Hematopoietic multipotent progenitor cell treated with erythropoietin and hydrocortisone succinate and interleukin-3 and kit ligand, for 4 days (in vitro differentiated cells): ENCODE results near the gene SMCO4.
"Not testable (repeated sequence)": the region's sequence is repeated elsewhere in the genome, so short reads cannot be mapped to it uniquely, and the experiment has no call there.

Experiments used
- DNase-seq: peaks from one replicate; pipeline ENCODE4 v3.0.0-alpha.2; 2015

Gene SMCO4

DNA sequence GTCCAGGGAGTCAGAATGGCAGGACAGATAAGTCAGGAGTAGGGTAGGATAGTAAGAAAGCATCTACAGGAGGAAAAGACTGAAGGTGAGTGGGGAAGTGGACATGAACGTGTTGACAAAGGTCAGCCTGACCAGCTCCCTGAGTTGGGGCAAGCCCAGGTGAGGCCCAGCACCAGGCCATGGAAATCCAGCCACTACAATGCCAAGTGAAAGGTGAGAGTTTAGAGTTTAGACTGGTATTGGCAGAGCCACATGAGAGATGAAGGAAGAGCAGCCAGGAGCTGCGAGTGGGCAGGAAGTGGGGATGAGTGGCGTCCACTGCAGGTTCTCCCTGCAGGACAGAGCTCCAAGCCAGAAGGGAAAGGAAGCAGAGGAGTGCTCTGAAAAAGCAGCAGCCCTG, 16.5 kb upstream of the SMCO4 start:
- DNase-seq = no peak

DNA sequence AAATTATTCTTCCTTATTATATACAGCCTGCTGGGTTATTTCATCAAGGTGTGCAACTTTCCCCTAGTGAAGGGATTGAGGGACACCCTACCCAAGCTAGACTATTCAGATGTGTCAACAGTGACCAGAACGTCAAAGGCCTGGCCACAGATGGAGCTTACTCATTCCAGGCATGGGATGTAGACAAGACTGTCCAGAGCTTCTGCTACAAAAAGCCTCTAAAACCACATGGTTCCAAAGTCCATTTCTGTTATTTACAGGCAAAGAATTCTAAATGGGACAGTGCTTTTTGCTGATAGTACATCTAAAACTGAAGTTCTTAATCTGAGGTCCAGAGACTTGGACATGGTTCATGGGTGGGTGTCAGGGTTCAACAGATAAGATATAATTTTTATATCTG, 9.7 kb upstream of the SMCO4 start:
- no peak for DNase-seq

DNA sequence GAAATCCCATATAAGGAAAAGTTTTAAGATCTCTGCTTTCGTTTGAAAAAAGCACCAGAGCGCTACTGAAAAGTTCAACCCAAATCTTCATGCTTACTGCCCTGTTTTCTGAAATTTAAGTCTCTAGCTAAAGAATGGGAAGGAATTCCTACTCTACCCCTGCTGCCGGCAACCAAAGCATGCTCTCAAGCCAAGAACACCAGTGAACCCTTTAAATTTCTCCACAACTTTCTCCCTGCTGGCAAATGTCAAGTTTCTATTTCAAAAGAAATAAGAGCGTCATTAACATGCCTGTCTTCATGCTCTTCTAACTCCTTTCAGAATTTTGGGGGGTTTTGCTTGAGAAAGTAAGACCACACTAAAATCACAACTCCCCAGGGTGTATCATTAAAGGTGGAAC, 6.8 kb upstream of the SMCO4 start:
- DNase-seq = no peak

DNA sequence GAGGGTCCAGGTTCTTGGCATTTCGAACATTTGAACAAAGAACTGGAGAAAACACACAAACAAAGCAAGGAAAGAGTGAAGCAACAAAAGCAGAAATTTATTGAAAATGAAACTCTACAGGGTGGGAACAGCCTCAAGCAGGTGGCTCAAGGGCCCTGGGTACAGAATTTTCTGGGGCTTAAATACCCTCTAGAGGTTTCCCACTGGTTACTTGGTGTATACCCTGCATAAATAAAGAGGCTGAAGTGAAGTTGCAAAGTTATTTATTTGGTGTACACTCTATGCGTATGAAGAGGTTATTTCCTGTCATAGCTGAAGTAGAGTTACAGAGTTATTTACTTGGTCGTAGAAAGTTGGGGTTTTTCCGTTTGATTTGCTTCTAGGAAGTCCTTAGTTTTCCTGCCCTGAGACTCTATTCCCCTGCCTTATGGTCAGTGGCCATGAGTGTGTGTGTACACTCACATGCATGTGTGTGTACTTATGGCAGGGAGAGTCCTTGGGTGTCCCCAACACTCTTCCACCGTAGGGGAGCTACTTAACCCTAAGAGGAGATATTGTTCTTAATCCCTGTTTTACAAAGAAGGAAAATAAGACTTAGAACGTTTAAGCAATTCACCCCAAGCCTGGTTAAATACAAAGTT, 5.6 kb upstream of the SMCO4 start:
- DNase-seq = no peak

DNA sequence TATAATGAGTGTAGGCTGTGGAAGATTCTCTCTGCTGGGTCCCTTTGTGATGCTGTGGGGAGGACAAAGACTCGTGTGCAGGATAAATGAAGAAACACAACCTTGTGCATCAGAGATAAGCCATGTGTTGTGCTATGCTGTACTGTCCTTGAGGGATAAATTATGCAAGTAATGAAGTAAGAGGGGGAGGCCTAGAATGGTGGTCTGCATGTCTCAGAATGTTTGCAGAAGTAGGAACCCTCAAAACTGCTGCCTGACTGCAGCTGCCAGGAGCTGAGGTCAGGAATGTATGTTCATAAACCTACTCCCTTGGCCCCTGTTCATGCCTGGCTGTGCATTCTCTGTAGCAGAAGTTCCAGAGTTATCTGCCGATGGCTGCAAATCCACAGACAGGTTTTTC, 4.6 kb upstream of the SMCO4 start:
- DNase-seq = peak; percentile 41

DNA sequence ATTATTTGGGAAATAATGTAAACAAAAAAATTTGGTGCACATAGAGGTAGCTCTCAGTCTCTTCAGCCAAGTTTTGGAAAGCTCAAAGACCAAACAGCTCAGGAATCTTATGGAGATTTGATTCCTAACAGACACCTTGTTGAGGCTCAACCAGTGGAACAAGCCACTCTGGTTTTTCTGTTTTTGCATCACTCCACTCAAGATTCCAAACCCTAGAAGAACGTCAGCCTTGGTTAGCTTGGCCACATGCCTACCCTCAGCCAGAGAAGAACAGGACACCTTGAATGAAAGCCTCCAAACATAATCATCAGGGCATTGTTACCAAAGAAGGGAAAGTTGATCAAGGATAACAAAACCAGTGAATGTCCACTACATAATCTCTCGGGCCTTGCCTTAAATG, 3.8 kb upstream of the SMCO4 start:
- no peak for DNase-seq

DNA sequence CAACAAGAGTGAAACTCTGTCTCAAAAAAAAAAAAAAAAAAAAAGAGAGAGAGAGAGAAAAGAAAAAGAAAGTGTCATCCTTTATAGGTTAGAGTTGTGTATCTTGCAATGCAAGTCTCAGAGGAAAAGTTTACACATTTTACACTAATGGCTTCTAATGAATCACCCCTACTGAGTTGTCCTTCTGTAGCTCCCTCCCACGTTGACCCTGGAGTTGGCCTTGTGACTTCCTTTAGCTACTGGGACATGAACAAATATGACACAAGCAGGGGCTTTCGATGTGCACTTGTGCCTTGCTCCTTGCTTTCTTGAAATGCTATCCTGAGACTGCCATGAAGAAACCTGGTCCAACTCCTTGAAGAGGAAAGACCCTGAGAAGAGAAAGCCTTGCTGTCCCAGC, 2.4 kb upstream of the SMCO4 start:
- no peak for DNase-seq

DNA sequence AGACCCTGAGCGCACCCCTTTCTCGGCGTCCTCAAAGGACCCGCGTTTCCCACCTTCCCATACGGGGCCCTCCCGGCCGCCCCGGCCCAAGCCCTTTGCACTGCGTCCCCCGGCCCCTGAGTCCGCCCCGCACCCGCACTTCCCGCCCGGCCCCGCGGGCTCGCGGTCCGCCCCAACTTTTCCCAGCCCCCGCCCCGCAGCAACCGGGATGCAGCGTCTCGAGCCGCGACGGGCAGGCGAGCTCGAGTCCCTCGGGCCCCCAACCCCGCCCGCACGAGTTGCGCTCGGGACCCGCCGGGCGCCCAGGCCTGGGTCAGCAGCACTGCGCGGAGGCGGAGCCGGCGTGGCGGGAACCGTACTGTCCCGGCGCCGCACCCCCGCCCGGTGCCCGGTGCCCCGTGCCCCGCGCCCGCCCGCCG, 371 bp downstream of the SMCO4 start:
- DNase-seq = no peak

DNA sequence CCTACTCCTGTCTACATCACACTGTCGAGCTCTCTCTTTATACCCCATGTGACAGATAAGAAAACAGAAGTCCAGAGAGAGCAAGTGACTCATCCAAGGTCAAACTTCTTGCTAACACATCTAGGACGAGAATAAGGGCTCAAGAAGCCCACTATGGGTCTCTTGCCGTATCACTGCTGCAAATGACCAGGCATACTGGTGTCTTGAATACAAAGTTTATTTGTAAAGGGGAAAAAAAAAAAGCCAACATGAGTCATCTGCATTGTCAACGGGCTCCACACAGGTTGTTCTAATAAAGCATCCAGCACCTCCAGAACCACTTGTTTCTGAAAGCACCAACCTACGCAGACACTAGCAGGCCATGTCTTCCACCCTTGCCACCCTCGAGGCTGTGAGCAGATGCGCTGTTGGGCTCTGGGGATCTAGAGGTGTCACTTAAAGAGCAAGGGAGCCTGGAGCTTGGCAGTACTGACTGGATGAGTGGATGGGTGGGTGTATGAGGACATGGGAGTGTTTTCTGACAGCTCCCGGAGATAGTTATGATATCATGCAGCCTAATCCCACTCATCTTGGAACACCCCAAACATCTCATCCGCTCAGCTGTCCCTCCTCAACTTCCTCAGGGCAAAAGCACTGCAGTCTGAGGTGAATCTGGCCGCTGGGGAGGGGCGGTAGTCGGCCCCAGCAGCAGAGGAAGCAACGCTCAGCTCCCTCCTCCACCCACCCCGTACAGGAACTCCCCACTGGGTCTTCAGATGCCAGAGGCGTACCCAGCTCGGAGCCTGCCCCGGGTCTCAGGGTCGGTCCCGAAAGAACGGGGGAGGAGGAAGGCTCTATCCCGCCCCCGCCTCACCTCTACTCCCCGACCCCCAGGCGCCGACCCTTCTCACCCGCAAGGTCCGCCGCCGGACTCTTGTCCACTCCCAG, 1.0 kb downstream of the SMCO4 start:
- DNase-seq = peak; percentile 71

DNA sequence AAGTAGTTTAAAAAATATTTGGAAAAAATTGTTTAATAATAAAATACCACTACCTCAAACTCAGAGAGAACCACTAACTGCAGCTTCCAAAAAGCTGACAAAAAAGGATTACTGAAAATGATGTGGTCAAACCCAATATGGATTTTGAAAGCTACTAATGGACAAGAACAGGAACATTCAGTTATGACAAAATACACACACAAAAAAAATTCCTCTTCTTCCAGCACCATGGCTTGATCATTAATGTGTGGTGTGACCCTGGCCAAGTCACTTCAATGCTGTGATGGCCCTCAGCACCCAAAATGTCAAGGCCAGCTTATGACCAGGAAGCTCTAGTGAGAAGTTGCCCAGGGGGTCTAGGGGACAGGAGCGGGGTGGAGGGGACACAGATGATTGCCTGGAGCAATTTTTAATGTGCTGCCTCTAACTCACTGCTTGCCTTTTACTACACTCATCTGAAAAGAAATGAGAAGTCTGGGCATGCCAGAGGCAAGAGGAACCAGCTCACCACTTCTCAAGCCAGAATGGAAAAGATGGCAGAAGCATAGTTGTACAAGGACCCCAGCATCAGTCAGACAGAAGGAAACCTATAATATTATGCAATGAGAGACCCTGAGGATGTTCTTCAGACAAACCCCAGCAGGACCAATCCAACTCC, 2.2 kb downstream of the SMCO4 start:
- no peak for DNase-seq

DNA sequence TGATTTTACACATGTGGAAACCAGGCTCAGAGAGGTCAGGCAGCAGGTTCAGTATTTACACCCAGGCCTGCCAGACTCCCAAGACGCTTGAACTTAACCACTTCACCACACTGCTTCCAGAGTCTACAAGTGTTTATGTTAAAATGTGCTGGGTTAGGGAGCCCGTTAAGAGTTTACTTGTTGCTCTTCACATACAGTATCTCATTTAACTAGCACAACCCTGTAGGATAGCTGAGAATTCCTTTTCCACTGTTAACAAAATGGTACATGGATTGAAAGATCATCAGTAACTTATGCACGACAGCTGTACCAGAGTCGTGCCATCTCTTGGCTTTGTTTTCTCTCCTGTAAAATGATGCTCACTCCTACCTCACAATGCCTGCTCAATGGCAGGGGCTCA, 2.9 kb downstream of the SMCO4 start:
- DNase-seq = no peak

DNA sequence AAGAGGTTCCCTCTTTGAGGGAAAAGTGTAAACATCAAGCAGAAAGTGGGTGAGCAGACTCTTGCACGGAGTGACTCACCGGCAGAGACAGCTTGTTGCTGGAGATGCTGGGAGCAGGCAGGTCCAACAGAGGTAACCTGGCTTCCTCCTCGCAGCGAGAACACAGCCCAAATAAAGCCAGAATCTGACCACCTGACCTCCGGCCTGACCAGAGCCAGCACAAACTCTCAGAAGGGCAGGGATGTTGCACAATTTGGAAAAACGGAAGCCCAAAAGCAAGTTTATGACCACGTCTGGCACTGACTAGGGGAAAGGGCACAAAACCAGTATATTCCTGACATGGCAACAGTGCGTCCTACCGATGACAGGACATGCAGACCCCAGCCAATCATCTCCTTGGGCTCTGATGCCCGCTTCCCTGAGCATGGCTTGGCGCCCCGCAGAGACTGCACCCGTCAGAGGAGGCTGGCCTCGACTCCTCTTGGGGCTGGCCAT, 5.4 kb downstream of the SMCO4 start:
- DNase-seq = peak; percentile 25

DNA sequence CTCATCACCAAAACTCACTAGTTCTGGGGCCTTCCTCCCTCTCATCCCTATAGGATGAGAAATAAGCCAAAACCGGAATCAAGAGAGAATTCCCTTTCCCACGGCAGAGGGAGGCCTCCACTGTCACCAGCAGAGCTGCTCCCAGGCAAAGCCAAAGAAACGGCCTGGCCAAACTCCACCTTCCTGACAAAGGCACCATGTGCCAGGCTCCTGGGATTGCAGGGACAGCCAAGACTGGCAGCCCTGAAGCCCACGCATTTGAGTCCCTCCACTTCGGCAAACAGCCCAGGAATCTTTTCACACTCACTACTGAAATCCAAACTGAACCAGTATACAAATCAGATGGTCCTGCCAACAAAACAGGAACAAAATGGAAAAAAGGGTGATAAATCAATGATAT, 6.1 kb downstream of the SMCO4 start:
- DNase-seq = no peak

DNA sequence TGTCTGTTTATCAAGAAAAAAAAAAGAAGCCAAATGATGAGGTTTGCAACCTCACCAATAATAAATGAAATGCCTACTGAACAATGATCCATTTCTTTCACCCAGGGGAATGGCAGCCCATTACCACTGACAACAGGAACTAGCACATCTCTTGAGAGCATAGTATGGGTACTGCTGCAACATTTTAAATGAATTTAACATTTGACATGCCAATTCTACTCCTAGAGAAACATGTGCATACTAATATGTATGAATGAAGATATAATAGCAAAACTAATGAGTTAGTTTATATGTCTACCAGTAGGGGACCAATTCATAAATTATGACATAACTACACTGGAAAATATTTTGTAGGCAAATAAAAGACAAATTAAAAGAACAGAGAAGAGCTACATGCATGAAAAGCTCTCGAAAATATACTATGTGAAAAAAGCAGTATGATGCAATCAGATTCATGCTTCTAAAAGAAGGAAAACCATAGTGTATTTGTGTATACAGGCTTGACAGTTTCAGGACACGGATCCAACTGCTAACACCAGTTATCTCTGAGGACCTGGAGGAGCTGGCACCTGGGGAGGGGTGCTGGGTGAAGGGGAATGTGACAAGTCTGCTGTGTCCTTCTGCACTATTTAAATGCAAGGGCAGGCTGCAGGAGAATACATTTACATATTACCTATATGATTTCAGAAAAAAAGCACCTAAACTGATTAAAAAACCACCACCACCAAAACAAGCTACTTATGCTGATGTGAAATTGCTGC, 6.9 kb downstream of the SMCO4 start:
- no peak for DNase-seq

DNA sequence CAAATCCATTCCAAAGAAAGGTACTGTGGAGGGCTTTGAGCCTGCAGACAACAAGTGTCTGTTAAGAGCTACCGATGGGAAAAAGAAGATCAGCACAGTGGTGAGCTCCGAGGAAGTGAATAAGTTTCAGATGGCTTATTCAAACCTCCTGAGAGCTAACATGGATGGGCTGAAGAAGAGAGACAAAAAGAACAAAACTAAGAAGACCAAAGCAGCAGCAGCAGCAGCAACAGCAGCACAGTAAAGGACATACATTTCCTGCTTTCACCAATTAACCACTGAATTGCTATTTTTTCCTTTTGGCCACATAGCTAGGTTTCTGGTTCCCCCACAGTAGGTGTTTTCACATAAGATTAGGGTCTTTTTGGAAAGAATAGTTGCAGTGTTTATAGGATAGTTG, 7.6 kb downstream of the SMCO4 start:
- not testable (repeated sequence) for DNase-seq

DNA sequence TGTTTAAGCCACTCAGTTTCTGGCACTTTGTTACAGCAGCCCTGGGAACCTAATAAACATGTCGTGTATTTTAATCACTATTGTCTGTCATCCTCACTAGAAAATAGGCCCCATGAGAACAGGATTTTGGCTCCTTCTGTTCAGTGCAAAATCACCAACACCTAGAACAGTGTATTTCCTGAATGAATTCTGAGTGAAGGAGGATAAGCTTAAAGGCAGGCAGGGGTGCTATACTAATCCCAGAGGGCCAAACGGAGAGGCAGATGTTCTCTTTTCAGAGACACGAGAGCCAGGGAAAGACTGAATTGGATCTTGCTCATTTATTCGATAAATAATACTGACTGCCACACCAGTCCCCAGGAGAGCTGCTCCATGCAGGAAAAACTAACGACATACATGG, 10.4 kb downstream of the SMCO4 start:
- no peak for DNase-seq

DNA sequence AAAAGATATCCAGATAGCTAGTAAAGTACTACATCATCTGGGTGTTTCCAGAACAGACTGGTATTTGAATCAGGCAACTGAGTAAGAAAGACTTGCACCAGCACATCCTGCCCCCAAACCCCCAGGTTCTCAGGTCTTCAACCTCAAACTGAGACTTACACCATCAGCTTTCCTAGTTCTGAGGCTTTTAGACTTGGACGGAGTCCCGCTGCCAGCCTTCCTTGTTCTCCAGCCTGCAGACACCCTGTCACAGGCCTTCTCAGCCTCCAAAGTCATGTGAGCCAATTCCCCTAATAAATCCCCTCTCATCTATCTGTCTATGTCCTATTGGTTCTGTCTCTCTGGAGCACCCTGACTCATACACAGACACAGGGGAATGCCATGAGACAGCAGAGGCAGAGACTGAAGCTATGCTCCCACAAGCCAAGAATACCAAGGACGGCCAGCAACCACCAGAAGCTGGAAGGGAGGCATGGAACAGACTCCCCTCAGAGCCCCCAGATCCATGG, 10.9 kb downstream of the SMCO4 start:
- no peak for DNase-seq

DNA sequence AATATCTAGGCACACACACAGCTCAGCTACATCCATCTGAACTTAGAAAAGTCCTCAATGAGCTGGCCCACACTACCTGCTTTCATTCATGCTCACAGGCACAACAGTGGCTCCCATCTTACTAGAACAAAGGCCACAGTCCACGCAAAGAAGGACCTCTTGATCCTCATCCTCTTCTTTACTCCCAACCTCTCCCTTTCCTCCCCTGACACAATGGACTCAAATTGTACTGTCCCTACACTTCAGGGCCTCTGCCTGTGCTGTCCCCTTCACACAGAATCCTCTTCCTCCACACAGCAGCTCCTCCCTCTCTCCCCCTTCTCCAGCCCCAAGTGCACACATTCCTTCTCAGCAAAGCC, 12.7 kb downstream of the SMCO4 start:
- no peak for DNase-seq

DNA sequence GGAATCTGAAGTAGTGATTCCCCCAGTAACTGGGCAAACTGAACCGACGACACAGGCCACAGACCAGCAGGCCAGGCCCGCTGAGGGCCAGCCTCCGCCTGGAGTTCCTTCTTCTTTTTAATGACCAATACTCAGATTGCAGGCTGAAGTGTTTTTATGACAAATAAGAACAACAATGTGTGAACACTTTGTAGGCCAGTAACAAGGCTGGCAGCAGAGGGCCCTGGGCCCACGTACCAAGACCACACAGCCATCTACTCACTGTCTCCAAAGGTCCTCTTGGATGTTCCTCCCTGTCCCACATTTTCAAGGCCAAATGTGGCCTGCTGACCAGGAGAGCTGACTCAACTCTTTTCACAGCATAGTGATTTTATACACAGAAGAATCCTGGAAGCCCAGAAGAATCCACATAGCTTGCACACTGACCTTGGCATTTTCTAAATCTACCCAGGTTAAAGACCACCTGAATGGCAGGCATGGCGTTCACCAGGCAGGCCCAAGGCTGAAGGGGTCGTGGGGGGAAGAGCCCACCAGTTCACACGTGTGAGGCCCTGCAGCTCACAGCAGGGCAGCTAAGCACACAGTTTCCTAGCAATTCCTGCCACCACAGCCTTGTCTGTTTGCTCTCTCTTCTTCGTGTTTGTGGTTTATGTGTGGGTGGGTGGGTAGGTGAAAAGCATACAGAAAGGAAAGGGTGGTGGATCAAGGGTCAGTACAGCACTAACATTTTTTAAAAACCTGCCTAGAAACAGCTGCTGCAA, 13.3 kb downstream of the SMCO4 start:
- no peak for DNase-seq

DNA sequence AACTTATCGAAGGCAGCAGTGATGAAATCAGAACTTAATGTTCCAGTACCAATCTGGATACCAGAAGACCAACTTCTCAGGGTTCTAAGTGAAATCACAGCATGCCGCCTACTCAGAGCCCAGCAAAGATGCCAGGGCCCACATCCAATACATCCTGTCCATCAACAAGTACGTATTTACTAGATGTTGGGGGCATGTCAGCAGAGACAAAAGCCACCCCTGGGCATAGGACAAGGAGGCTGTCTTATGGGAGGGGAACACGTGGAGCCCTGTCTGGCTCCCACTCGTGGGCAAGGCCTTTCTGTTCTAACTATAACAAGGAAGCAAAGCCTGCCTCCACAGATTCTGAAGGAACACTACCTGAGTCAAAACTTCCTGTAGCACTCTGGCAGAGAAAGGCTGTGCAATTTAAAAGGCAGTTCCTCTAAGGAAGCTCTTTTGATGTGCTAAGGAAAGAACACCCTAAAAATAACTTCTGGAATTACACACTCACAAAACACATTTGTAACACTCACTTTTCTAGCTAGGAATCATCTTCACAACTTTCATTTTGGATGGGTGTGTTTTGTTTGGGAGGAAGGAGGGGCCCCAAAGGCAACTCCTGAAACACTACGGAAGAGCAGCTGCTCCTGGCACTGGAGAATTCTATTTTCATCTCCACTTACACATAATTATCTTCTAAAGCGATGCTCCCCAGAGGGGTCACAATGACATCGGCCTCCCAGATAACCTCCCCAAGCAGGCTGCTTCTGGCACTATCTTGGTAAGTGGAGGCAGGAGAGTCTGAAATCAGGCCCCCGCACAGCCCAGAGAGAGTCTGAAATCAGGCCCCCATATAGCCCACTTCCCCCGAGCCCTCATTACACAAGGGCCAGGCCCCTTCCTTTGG, 14.2 kb downstream of the SMCO4 start:
- DNase-seq = no peak

DNA sequence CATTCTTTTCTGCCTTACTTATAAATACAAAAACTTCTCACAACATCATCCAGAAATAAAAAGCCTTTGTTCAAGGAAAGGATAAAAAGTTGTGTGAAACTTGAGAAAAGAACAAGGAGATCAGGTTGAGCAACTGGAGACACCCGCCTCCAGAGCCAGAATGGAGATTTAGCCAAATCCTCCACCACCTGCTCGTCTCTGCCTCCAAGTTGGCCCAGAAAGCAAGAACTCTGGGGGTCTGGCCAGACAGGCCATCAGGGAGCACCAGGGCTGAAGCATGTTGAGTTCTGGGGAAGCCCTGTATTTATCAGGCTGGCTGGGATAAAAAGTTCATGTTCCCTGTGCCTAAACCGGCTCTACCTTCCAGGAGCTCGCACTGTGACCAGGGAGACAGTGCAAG, 14.9 kb downstream of the SMCO4 start:
- no peak for DNase-seq
